NCI-H446 treated with DMSO at 0.1 percent for 48 hours (cell line): Measurements from ENCODE around the gene KDM2B.
A peak's percentile ranks its signal among the peaks of the same experiment; 100 is the strongest.
"Not testable (repeated sequence)": the region's sequence is repeated elsewhere in the genome, so short reads cannot be mapped to it uniquely, and the experiment has no call there.

ENCODE experiments used
- DNase-seq: peaks from one replicate; lab custom pipeline; 2025; lab: John Stamatoyannopoulos, UW

Gene KDM2B

GRCh38 chr12:121503395-121503794, 77.4 kb downstream of the KDM2B start:
- no peak for DNase-seq

GRCh38 chr12:121501946-121502345, 78.9 kb downstream of the KDM2B start:
- no peak for DNase-seq

- DNase-seq = no peak
These were observed 80.7 kb downstream of the KDM2B start for GRCh38 chr12:121499929-121500793.

- DNase-seq = no peak
These were observed 85.1 kb downstream of the KDM2B start for GRCh38 chr12:121495746-121496145.

DNA sequence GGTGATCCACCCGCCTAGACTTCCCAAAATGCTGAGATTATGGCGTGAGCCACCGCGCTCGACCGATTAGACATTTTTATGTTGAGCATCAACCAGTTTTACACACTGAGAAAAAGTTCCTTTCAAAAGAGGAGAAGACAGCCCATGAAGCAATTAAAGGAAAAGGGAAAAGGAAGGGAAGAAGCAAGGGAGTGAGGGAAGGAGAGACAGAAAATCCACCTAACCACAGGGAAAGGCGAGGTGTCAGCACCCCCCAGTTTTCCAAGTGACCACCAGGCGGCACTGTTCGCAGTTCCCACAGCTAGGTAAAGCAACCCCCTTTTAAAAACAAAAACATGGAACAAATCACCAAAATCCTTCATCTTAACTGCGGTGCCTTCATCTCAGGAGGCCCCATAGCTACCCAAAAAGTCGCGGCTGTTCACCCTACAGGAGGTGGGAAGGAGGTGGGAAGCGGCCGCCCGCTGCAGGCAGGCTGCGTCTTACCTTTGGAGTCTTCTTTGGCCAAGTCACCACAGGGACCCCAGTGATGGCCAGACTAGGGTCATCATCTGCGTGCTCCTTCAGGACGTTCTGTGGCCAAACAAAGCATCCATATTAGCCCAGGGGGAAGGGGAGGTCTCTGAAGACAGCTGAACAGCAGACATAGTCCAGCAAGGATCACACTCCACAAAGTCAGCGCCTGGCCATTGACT, 86.6 kb downstream of the KDM2B start:
- no peak for DNase-seq

DNA sequence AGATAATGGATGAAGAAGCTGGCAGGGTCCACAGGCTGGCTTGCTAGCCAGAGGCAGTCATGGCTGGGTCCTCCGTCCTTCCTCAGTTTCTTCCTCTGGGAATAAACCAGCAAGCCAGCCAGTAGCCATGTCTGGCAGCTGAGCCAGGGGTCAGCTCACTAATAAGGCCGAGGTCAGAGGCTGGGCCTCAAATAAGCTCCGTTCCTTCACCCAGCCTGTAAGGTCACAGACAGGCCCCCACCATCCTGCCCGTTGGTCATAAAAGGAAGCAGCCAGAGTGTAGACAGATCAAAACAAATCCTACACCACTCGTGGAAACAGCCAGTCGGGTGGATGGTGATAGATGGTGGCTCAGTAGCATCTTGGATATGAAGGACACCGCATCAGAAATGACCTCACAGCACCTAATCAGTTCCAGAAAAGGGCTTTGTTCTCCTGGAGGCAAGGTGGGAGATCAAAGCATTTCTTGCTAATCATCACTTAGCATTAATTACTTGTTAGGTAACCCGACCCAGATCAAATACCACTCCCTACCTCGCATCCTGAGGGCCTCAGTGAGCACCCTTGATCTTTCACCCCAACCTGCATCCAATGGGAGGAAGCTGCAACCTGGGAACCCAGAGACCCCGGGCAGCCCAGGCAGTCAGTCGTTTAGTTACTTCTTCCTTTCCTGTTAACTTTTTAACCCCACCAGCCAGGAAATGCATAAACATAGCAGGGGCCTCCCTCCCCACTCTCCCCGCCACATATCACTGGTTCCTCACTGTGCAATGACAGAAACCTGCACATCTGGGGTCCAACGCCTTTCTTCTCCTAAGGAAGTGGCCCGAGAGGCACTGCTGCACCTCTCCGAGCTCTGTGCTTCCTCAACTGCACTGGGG, 90.2 kb downstream of the KDM2B start:
- no peak for DNase-seq

DNA sequence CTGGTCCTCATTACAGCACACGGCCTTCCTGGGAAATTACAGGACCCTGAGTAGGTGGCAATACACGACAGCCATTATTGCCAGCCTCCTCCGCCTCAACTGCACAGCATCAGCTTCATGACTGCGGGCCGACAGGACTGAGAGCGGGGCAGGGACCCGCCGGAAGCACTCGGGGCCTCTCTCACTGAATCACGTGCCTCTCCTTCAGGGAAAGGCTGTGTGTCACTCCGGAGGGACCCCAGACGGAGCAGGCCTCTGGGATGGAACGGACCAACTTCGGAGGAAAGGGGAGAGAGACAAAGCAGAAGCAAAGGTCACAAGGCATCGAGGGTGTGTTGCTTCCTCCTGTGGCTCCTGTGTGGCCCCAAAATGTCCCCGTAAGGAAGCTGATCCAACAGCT, 90.9 kb downstream of the KDM2B start:
- DNase-seq = no peak

GRCh38 chr12:121484967-121485366, 95.9 kb downstream of the KDM2B start:
- DNase-seq = no peak

DNA sequence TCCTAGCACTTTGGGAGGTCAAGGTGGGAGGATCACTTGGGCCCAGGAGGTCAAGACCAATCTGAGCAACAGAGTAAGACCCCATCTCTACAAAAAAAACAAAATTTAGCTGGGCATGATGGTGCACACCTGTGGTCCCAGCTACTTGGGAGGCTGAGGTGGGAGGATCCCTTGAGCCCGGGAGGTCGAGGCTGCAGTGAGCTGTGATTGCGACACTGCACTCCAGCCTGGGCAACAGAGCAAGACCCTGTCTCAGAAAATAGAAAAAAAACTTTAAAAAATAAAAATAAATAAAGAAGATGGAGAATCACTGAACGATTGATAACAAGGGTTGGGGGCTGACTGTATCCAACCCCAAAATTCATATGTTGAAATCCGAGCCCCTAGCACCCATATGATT, 96.3 kb downstream of the KDM2B start:
- DNase-seq = not testable (repeated sequence)

- DNase-seq = no peak
These were observed 96.9 kb downstream of the KDM2B start for GRCh38 chr12:121483949-121484348.

DNA sequence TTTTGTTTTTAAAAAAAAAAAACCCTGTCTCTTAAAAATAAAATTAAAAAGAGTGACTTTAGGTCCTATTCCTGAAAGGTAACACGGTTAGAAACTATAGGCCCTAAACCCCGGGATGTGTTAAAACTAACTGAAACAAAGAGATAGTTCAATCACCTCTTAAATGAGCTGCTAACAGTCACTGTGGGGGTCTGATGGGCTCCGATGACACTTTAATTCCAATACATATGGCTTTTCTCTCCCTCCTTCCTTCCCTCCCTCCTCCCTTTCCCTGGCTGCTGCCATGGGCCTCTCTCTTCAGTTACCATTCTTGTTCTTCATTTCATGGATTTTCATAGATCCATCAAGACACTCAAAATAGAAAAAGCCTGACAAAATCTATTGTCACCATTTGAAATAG, 104.3 kb downstream of the KDM2B start:
- DNase-seq = no peak

DNA sequence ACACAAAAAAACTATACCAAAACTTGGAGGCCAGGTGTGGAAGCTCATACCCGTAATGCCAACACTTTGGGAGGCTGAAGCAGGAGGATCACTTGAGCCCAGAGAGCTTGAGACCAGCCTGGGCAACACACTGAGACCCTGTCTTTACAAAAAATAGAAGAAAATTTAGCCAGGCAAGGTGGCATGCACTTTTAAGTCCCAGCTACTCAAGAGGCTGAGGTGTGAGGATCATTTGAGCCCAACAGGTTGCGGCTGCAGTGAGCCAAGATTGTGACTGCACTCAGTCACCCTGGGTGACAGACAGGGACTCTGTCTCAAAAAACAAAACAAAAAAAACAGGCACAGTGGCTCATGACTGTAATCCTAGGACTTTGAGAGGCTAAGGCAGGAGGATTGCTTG, 105.5 kb downstream of the KDM2B start:
- no peak for DNase-seq

GRCh38 chr12:121472150-121472905, 108.5 kb downstream of the KDM2B start:
- DNase-seq = no peak

GRCh38 chr12:121470751-121471150, 110.1 kb downstream of the KDM2B start:
- no peak for DNase-seq

DNA sequence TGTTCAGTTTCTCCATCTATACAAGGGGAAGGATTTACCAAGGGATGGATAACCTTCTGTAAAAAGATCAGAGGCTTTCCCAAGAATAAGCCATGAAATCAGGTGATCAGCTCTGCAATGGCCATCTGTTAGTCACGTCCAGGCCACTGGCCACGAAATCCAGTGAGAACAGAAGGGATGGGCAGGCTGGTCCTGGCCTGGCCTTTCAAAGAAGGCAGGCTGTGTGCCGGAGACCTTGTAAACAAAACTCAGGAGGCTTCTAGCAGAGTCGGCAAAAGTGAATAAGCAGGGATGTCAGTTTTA, 112.4 kb downstream of the KDM2B start:
- DNase-seq = no peak

- DNase-seq = no peak
These were observed 113.0 kb downstream of the KDM2B start for GRCh38 chr12:121467638-121468498.

DNA sequence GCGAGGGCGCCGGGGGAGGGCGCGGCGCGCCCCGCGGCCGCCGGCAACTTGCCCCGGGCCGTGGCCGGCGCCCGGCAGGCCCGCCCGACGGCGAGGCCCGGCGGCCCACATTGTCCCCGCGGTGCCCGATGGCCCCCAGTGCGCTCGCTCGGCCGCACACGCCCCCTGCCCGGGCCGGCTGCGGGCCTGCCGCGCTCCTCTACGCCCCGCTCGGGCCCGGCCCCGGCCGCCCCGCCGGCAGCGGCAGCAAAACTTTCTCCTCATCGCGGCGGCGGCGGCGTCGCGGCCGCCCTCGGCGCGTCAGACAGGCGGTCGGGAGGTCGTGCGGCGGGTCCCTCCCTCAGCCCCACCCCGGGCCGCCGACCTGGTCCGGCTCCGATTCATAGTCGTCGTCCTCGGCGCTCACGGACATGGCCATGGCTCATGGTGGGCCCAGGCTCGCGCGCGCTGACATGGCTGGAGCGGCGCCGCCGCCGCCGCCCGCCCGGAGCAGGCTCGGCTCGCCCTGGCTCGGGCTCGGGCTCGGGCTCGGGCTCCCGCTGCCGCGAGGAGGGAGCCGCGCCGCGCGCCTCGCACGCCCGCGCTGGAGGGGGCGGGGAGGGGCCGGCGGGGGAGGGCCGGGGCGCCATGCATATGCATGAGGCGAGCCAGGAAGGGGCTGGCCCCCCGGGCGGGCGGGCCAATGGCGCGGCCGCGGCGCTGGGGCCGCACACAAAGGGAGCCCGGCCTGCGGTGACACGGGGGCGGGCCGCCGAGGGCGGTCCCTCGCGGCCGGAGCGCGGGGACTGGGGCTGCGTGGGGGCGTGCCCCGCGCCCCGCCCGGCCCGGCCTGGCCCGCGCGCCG, 113.8 kb downstream of the KDM2B start:
- peak; percentile 80 for DNase-seq

GRCh38 chr12:121465921-121466793, 114.7 kb downstream of the KDM2B start:
- no peak for DNase-seq

DNA sequence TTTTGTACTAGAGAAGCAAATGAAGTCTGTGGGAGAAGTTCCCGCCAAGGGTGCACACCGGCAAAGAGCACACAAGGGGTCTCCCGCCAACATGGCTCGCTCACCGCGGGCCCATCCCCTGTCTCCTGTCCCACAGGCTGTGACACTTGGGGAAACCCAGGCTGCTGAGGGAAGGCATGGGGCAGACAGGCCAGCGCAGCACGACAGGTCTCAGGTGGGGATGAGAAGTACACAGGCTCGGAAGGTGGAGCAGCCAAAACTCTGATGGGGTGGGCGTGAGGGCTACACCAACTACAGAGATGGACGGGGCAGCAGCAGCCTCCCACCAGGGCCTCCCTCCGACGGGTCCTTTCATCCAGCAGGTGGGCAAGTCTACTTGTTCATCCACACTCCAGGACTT, 116.5 kb downstream of the KDM2B start:
- DNase-seq = no peak
